Breast epithelium (tissue), 3 donors: ENCODE data around the gene FRS2.

Source experiments
- CTCF ChIP-seq, 3 donors: fragments of 450-650 bp; IDR thresholded peaks; one replicate each; pipeline ENCODE4 v1.5.1; 2016 to 2017; ENCODE audit warnings: antibody characterized with exemption in 3 of 3, mild to moderate bottlenecking in 3 of 3, moderate library complexity in 3 of 3
- POLR2A ChIP-seq: fragments of 450-650 bp; IDR thresholded peaks from one replicate; pipeline ENCODE4 v1.6.1; 2016; ENCODE audit warnings: antibody characterized with exemption, mild to moderate bottlenecking, moderate library complexity

DNA sequence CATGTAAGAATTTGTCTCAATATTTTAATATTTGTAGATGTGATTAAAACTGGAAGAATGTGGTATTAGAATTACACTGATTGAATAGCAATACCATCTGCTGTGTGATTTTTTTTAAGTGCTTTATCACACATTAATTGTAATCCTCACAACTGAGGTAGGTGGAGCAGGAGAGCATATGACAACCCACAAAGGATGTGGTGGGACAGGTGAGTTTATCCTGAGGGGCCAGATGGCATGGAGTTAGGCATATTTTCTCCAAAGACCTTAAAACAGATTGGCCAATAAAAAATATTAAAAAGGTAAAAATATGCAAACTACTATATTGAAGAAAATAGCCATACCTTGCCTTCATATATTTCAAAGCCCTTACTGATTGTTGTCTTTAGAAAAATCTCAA is 132.8 kb downstream of the FRS2 start:
- TF ChIP-seq CTCF (IDR thresholded peaks at IDR 0.05) (no peak), POLR2A (no peak)
